Activated CD8-positive, alpha-beta memory T cell treated with anti-CD3 and anti-CD28 coated beads, Interleukin-2, amount 10 ng/mL, durations not matched to agents 7 days and 5 days (primary cell): Measurements from ENCODE around the gene ORM1. TPM values are rescaled to one million over a fixed set of nuclear protein-coding genes. Genes with fewer than 3 reads are reported as not detected.

Experiments used
- ATAC-seq: fragments of 150-1000 bp; cut with Tn5 transposase; one replicate; pipeline ENCODE4 v1.10.0; 2021; ENCODE audit warnings: moderate library complexity
- CTCF ChIA-PET: fragments of 350-600 bp; sonication (Branson Sonifier 250); formaldehyde crosslinking; loops from one replicate; lab custom pipeline; 2021; ENCODE audit warnings: antibody characterized with exemption; lab: Charles Lee
- DNase-seq: peaks from one replicate; pipeline ENCODE4 v3.0.0-alpha.2; 2020
- H3K27ac Mint-ChIP-seq: one replicate; pipeline ENCODE4 v1.8.0; 2021; ENCODE audit warnings: mild to moderate bottlenecking, mixed read lengths
- H3K27me3 Mint-ChIP-seq: one replicate; pipeline ENCODE4 v1.8.0; 2021; ENCODE audit warnings: mixed read lengths
- H3K36me3 Mint-ChIP-seq: one replicate; pipeline ENCODE4 v1.8.0; 2021; ENCODE audit warnings: mild to moderate bottlenecking, mixed read lengths
- H3K4me1 Mint-ChIP-seq: one replicate; pipeline ENCODE4 v1.8.0; 2021; ENCODE audit warnings: mixed read lengths
- H3K4me3 Mint-ChIP-seq: one replicate; pipeline ENCODE4 v1.8.0; 2021; ENCODE audit warnings: mild to moderate bottlenecking, moderate library complexity, mixed read lengths
- H3K9me3 Mint-ChIP-seq: one replicate; pipeline ENCODE4 v1.8.0; 2022; ENCODE audit warnings: low read depth, mixed read lengths
- total RNA-seq, 2 experiments: library from RNA; stranded (reverse); gene quantifications; one replicate each; pipeline ENCODE4 v1.2.3, GENCODE V29; 2021

The ORM1 gene
- total RNA-seq, 2 experiments from 2014 or later = not detected

- H3K4me1 Mint-ChIP-seq = peaks cover 2% of the 10 kb centered on the region
- CTCF ChIA-PET = no interaction called here
- H3K27me3 Mint-ChIP-seq = peaks cover 2% of the 10 kb centered on the region
- H3K36me3 Mint-ChIP-seq = no peaks in the 10 kb centered on the region
- H3K4me3 Mint-ChIP-seq = no peak overlapping the region
- peak; percentile 66 for DNase-seq
- ATAC-seq = peak; percentile 75
- H3K27ac Mint-ChIP-seq = no peak overlapping the region
- H3K9me3 Mint-ChIP-seq = no peaks in the 10 kb centered on the region
These were observed 40.0 kb upstream of the ORM1 start for GRCh38 chr9:114282926-114283325.

GRCh38 chr9:114283551-114284111 is 39.3 kb upstream of the ORM1 start:
- H3K9me3 Mint-ChIP-seq = no peaks in the 10 kb centered on the region
- H3K27me3 Mint-ChIP-seq = peaks cover 2% of the 10 kb centered on the region
- H3K27ac Mint-ChIP-seq = no peak overlapping the region
- H3K4me3 Mint-ChIP-seq = no peak overlapping the region
- peaks cover 2% of the 10 kb centered on the region for H3K4me1 Mint-ChIP-seq
- H3K36me3 Mint-ChIP-seq = no peaks in the 10 kb centered on the region
- DNase-seq (no peak), ATAC-seq (no peak)
- CTCF ChIA-PET = no interaction called here

- no peak for DNase-seq
- no peak overlapping the region for H3K27ac Mint-ChIP-seq
- peaks cover 2% of the 10 kb centered on the region for H3K4me1 Mint-ChIP-seq
- CTCF ChIA-PET = no interaction called here
- H3K9me3 Mint-ChIP-seq = no peaks in the 10 kb centered on the region
- H3K4me3 Mint-ChIP-seq = no peak overlapping the region
- H3K36me3 Mint-ChIP-seq = no peaks in the 10 kb centered on the region
- no peak for ATAC-seq
- H3K27me3 Mint-ChIP-seq = peaks cover 2% of the 10 kb centered on the region
These were observed 38.4 kb upstream of the ORM1 start for GRCh38 chr9:114284316-114285060.

- no peak for ATAC-seq
- peaks cover 2% of the 10 kb centered on the region for H3K4me1 Mint-ChIP-seq
- no peak overlapping the region for H3K4me3 Mint-ChIP-seq
- DNase-seq = no peak
- peaks cover 2% of the 10 kb centered on the region for H3K27me3 Mint-ChIP-seq
- H3K9me3 Mint-ChIP-seq = no peaks in the 10 kb centered on the region
- CTCF ChIA-PET = interaction anchor here (1.2 kb wide), 1 partner anchor 177 kb away, joined by 4 read pairs; no protein-coding TSS in a partner anchor
- no peak overlapping the region for H3K27ac Mint-ChIP-seq
- H3K36me3 Mint-ChIP-seq = no peaks in the 10 kb centered on the region
These were observed 37.6 kb upstream of the ORM1 start for GRCh38 chr9:114285166-114285867.

- DNase-seq (no peak), ATAC-seq (no peak)
- CTCF ChIA-PET = interaction anchor here (1.2 kb wide), 1 partner anchor 178 kb away, joined by 4 read pairs; no protein-coding TSS in a partner anchor
- H3K9me3 Mint-ChIP-seq = no peaks in the 10 kb centered on the region
- H3K27me3 Mint-ChIP-seq = peaks cover 2% of the 10 kb centered on the region
- no peaks in the 10 kb centered on the region for H3K36me3 Mint-ChIP-seq
- no peak overlapping the region for H3K4me3 Mint-ChIP-seq
- no peak overlapping the region for H3K27ac Mint-ChIP-seq
- peaks cover 2% of the 10 kb centered on the region for H3K4me1 Mint-ChIP-seq
These were observed 36.7 kb upstream of the ORM1 start for GRCh38 chr9:114286146-114286679.

GRCh38 chr9:114287001-114287762 is 35.7 kb upstream of the ORM1 start:
- ATAC-seq (no peak), DNase-seq (no peak)
- peaks cover 2% of the 10 kb centered on the region for H3K27me3 Mint-ChIP-seq
- CTCF ChIA-PET = interaction anchor here (1.2 kb wide), 1 partner anchor 17 kb away, joined by 5 read pairs; no protein-coding TSS in a partner anchor
- peaks cover 2% of the 10 kb centered on the region for H3K4me1 Mint-ChIP-seq
- no peak overlapping the region for H3K4me3 Mint-ChIP-seq
- no peak overlapping the region for H3K27ac Mint-ChIP-seq
- no peaks in the 10 kb centered on the region for H3K36me3 Mint-ChIP-seq
- no peaks in the 10 kb centered on the region for H3K9me3 Mint-ChIP-seq

- Mint-ChIP-seq H3K9me3 (no peaks in the 10 kb centered on the region), H3K4me1 (peaks cover 2% of the 10 kb centered on the region), H3K4me3 (no peak overlapping the region), H3K27me3 (peaks cover 2% of the 10 kb centered on the region), H3K36me3 (no peaks in the 10 kb centered on the region), H3K27ac (no peak overlapping the region)
- no peak for DNase-seq
- no peak for ATAC-seq
- CTCF ChIA-PET = interaction anchor here (1.2 kb wide), 1 partner anchor 17 kb away, joined by 5 read pairs; no protein-coding TSS in a partner anchor
These were observed 35.1 kb upstream of the ORM1 start for GRCh38 chr9:114287763-114288192.

GRCh38 chr9:114288193-114289091 is 34.5 kb upstream of the ORM1 start:
- no peak overlapping the region for H3K4me3 Mint-ChIP-seq
- no peaks in the 10 kb centered on the region for H3K4me1 Mint-ChIP-seq
- H3K36me3 Mint-ChIP-seq = no peaks in the 10 kb centered on the region
- CTCF ChIA-PET = interaction anchor here (1.2 kb wide), 1 partner anchor 16 kb away, joined by 5 read pairs; no protein-coding TSS in a partner anchor
- H3K27ac Mint-ChIP-seq = no peak overlapping the region
- DNase-seq (no peak), ATAC-seq (no peak)
- no peaks in the 10 kb centered on the region for H3K9me3 Mint-ChIP-seq
- H3K27me3 Mint-ChIP-seq = peaks cover 5% of the 10 kb centered on the region

- Mint-ChIP-seq H3K4me3 (no peak overlapping the region), H3K27ac (no peak overlapping the region), H3K36me3 (no peaks in the 10 kb centered on the region), H3K9me3 (no peaks in the 10 kb centered on the region), H3K4me1 (no peaks in the 10 kb centered on the region), H3K27me3 (peaks cover 7% of the 10 kb centered on the region)
- no peak for ATAC-seq
- no peak for DNase-seq
- CTCF ChIA-PET = interaction anchor here (3.9 kb wide), 1 partner anchor 206 kb away, joined by 47 read pairs; no protein-coding TSS in a partner anchor
These were observed 33.8 kb upstream of the ORM1 start for GRCh38 chr9:114289106-114289505.

GRCh38 chr9:114289571-114290481 is 33.1 kb upstream of the ORM1 start:
- Mint-ChIP-seq H3K9me3 (peaks cover 4% of the 10 kb centered on the region), H3K4me3 (no peak overlapping the region), H3K27me3 (peaks cover 11% of the 10 kb centered on the region), H3K36me3 (no peaks in the 10 kb centered on the region), H3K4me1 (no peaks in the 10 kb centered on the region), H3K27ac (no peak overlapping the region)
- ATAC-seq = no peak
- CTCF ChIA-PET = interaction anchor here (1.0 to 4.8 kb wide), 11 partner anchors 8 to 211 kb away, joined by 3 to 61 read pairs (median 6); partner anchors contain the start of genes AMBP and COL27A1
- DNase-seq = no peak

- ATAC-seq (peak; percentile 39), DNase-seq (no peak)
- Mint-ChIP-seq H3K27ac (no peak overlapping the region), H3K36me3 (no peaks in the 10 kb centered on the region), H3K4me3 (no peak overlapping the region), H3K4me1 (no peaks in the 10 kb centered on the region), H3K9me3 (peaks cover 4% of the 10 kb centered on the region), H3K27me3 (peaks cover 15% of the 10 kb centered on the region)
- CTCF ChIA-PET = interaction anchor here (0.7 to 4.8 kb wide), 26 partner anchors 9 to 212 kb away, joined by 3 to 61 read pairs (median 5); partner anchors contain the start of genes AMBP and COL27A1
These were observed 32.3 kb upstream of the ORM1 start for GRCh38 chr9:114290561-114290986.
